HG02870 (cell line): ENCODE results near the gene MAZ.

Experiments used
- ATAC-seq: cut with Tn5 transposase; IDR thresholded peaks from one replicate; pipeline ENCODE4 v1.9.1; 2021; ENCODE audit warnings: mild to moderate bottlenecking, moderate library complexity; ENCODE audit not compliant: unreplicated experiment

MAZ gene

DNA sequence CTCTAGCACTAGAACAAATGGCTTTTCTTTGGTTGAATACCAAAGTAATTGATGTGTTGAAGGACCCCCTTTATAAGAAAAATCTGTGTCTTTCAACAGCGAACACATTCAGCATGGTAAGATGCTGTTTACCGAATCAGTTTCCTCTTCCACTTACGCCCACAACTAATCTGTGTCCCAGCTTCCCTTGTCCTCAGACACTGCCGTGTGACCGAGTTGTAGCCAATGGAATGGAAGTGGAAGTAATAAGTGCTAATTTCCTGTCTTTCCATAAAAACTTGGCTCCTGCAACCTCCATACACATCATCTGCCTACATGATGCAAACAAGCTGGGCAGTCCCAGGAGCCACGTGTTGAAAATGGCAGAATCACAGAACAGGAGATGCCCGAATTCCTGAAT, 46.3 kb downstream of the MAZ start:
- ATAC-seq, result no peak

DNA sequence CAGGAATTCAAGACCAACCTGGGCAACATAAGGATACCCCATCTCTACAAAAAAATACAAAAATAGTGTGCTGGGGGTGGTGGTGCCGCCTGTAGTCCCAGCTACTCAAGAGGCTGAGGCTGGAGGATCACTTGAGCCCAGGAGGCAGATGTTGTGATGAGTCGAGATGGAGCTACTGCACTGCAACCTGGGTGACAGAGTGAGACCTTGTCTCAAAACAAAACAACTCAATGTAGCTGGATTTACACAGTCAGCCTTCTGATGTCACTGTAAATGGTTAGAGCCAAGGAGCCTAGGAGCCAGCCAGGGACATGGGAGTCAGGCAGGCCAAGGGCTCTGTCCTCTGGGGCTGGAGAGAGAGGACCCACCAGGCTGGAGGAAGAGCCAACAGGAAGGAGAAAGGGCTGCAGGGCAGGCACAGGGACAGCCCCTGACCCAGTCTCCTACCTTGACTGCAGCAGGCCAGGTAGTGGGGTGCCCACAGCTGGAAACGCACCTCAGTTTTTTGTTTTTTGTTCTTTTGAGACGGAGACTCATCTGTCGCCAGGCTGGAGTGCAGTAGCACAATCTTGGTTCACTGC, 48.3 kb downstream of the MAZ start:
- ATAC-seq, result no peak

DNA sequence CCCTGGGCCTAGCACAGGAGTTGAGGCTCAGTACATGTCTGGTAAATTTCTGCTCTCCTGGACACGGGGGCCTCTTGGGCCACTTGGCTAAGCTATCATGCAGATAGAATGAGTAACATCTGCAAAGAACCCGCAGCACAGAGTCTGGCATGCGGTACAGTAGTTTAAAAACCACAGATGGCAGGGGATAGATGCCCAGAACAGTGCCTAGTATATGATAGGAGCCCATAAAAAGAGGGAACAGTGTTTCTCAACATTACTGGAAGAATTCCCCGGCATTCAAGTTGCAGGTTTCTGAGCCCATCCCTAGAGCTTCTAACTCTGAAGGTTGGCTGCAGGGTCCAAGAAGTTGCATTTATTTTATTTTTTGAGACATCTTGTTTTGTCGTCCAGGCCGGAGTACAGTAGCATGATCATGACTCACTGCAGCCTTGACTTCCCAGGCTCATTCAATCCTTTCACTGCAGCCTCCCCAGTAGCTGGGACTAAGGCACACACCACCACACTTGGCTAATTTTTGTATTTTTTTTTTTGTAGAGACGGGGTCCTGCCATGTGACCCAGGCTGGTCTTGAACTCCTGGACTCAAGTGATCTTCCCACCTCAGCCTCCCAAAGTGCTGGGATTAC, 50.9 kb downstream of the MAZ start:
- ATAC-seq, result no peak

DNA sequence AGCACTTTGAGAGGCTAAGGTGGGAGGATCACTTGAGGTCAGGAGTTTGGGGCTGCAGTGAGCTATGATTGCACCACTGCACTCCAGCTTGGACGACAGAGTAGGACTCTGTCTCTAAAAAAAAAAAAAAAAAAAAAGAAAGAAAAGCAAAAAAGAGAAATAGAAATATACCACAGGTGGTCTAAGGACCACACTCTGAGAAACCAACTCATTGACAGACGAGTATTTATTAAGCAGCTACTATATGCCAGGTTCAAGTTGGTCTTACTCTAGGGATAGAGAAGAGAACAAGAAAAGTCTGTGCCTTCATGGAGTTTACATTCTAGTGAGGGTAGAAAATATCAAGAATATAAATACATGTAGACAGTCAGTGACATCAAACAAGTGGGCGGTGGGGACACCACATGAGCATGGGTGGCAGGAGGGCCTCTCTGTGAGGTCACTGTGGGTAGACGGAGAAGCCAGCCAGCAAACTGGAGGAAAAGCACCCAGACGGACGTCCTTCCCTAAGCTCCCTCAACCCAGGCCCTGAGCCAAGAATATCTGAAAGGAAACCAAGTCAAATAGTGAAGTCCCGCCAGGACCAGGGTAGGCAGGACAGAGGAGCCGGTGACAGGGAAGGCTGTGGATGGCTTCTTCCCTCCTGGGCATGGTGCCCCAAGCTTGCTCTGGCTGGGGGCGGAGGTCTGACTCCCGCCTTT, 52.0 kb downstream of the MAZ start:
- ATAC-seq, result no peak

DNA sequence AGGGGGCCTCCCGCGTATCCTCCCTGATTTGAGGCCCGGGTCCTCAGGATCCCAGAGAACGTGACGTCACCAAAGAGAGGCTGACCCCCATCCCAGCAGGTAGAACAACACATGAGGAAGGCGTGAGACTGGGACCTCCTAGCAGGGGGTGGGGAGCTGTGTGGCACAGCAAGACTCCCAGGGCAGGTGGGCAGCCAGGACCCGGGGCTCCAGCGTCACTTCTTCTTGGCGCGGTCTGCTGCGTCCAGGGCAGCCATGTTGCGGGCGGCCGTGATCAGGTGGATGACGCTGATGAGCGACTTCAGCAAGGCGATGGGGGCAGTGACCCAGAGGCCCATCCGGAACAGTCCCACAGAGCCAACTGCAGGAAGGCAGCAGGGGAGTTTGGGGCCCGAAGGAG, 52.6 kb downstream of the MAZ start:
- ATAC-seq, result no peak

DNA sequence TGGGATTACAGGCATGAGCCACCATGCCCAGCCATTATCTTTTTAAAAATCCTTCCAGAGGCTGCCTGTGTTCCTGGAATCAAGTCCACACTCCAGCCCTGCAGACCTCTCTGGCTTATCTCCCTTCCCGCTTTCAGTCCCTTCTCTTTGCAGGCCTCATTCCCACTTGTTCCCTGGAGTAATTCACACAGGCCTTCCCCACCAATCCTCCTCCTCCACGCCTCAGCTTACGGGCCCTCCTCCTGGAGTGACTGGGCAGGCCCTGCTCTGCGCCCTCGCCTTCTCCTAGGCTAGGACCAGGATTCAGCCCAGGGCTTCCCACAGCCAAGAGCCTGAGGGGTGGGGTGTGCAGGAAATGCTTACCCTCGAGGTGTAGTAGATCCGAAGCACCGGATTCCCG, 53.9 kb downstream of the MAZ start:
- ATAC-seq, result no peak
